ENCODE results near the gene FGD4. TPM values are rescaled to one million over a fixed set of nuclear protein-coding genes. Genes with fewer than 3 reads are reported as not detected.

Gene FGD4
- total and polyA plus RNA-seq, 9 of the 15 experiments (the other 6 are each of a cell fraction or from before 2014, with no cell fraction given), result 0.05 to 0.51 (median 0.27) TPM

GRCh38 chr12:32688786-32689185, 289.4 kb downstream of the FGD4 start:
- in situ Hi-C loops (cut with MboI), result no loop called here
- DNase-seq (ENCODE audit: extremely low read depth in 1 of 4, low spot score in 3 of 4) (no peak), ATAC-seq (peak; percentile 50; the same call in 1 of the 3 replicates), FAIRE-seq (no peak)
- H2AFZ ChIP-seq (ENCODE audit: low read depth, low read length), result no peak overlapping the region
- peaks cover 97% of the 10 kb centered on the region for H3K79me2 ChIP-seq (ENCODE audit: control insufficient read depth, insufficient read depth, low read length)
- no peak overlapping the region for H3K9ac ChIP-seq (ENCODE audit: insufficient read depth in 1 of 2, low read depth in 2 of 2, low read length in 2 of 2)
- no peak overlapping the region for H3K4me3 ChIP-seq
- no peaks in the 10 kb centered on the region for H3K27me3 ChIP-seq (ENCODE audit: control insufficient read depth in 2 of 2, insufficient read depth in 2 of 2, low read length in 2 of 2)
- no TSS peak for BruUV-seq (replicated peaks)
- H3K9me1 ChIP-seq (ENCODE audit: control insufficient read depth, insufficient read depth, low read length), result no peaks in the 10 kb centered on the region
- intact Hi-C loops (cut with micrococcal nuclease), result no loop called here
- H3K27ac ChIP-seq (ENCODE audit: extremely low read depth, low read depth, low read length), result no peak overlapping the region
- H3K4me2 ChIP-seq (ENCODE audit: insufficient read depth, low read length), result no peak overlapping the region
- no peaks in the 10 kb centered on the region for H3K9me3 ChIP-seq (replicated peaks; ENCODE audit: control insufficient read depth, insufficient read depth, low read depth, low read length)
- H3K36me3 ChIP-seq (ENCODE audit: control insufficient read depth, insufficient read depth, low read length), result peaks cover 14% of the 10 kb centered on the region
- H3K4me1 ChIP-seq (replicated peaks in 1 of 2; ENCODE audit: control insufficient read depth in 2 of 2, insufficient read depth in 2 of 2, low read length in 2 of 2), result peaks cover 4 to 10% of the 10 kb centered on the region in 2 experiments; a peak in 2 of 5 replicates
- ChIA-PET CTCF (ENCODE audit: low intra/inter-chr PET ratio) (no interaction called here), POLR2A (interaction anchor here (1.1 to 1.7 kb wide), 3 partner anchors 10 to 16 kb away, joined by 3 to 4 read pairs (median 4); partner anchors contain the start of gene DNM1L)
- no peaks in the 10 kb centered on the region for H4K20me1 ChIP-seq (replicated peaks; ENCODE audit: control insufficient read depth, insufficient read depth, low read length)
- no peak for TF ChIP-seq CHD2 (IDR thresholded peaks at IDR 0.05; ENCODE audit: low read depth, low read length)
- no peak for TF ChIP-seq ZNF511 (CRISPR knock-in tag; IDR thresholded peaks at IDR 0.05)
- no peak for TF ChIP-seq DMBX1 (CRISPR knock-in tag; IDR thresholded peaks at IDR 0.05; ENCODE audit: borderline replicate concordance)
- no peak for TF ChIP-seq E2F3 (CRISPR knock-in tag; IDR thresholded peaks at IDR 0.05)
- TF ChIP-seq CHD7 (IDR thresholded peaks at IDR 0.05; ENCODE audit: low read depth, low read length), result no peak
- no peak for TF ChIP-seq ZBTB33 (CRISPR knock-in tag; IDR thresholded peaks at IDR 0.05)
- TF ChIP-seq MCM5 (IDR thresholded peaks at IDR 0.05; ENCODE audit: low read depth), result no peak

All from K562 (cell line).